ENCODE measurements around the gene STT3B. TPM values are rescaled to one million over a fixed set of nuclear protein-coding genes. Genes with fewer than 3 reads are reported as not detected.

Gene STT3B
- total RNA-seq, 4 donors from 2014 or later: 69.5 to 97.0 (median 78.4) TPM

- H3K27ac ChIP-seq: no peak overlapping the region
- no peak for TF ChIP-seq EP300 (IDR thresholded peaks at IDR 0.05)
- TF ChIP-seq POLR2A (IDR thresholded peaks at IDR 0.05): no peak
- TF ChIP-seq POLR2AphosphoS5 (IDR thresholded peaks at IDR 0.05): no peak
- TF ChIP-seq CTCF (IDR thresholded peaks at IDR 0.05): no peak
- 46% methylated on average over 4 of the region's 4 CpGs for WGBS
- H3K27me3 ChIP-seq: no peaks in the 10 kb centered on the region
- H3K4me3 ChIP-seq: peak overlapping the region; percentile 97
- H3K9me3 ChIP-seq: no peaks in the 10 kb centered on the region
- H3K36me3 ChIP-seq: no peaks in the 10 kb centered on the region
- H3K4me1 ChIP-seq: peaks cover 25% of the 10 kb centered on the region
- no peak for DNase-seq (ENCODE audit: low spot score in 2 of 2)
Observed at GRCh38 chr3:31530960-31531335, 1.8 kb upstream of the STT3B start.

GRCh38 chr3:31531452-31531991 is 1.2 kb upstream of the STT3B start:
- 2% methylated on average over 29 of the region's 31 CpGs for WGBS
- Histone ChIP-seq H3K4me1 (peaks cover 31% of the 10 kb centered on the region), H3K9me3 (no peaks in the 10 kb centered on the region), H3K27me3 (no peaks in the 10 kb centered on the region), H3K36me3 (no peaks in the 10 kb centered on the region), H3K27ac (peak overlapping the region; percentile 97), H3K4me3 (peak overlapping the region; percentile 97)
- no peak for TF ChIP-seq CTCF (IDR thresholded peaks at IDR 0.05)
- no peak for TF ChIP-seq POLR2A (IDR thresholded peaks at IDR 0.05)
- TF ChIP-seq POLR2AphosphoS5 (IDR thresholded peaks at IDR 0.05): no peak
- no peak for DNase-seq (ENCODE audit: low spot score in 2 of 2)

- Histone ChIP-seq H3K9me3 (no peaks in the 10 kb centered on the region), H3K4me1 (peaks cover 36% of the 10 kb centered on the region), H3K4me3 (peak overlapping the region; percentile 97), H3K27ac (peak overlapping the region; percentile 97), H3K27me3 (no peaks in the 10 kb centered on the region), H3K36me3 (no peaks in the 10 kb centered on the region)
- peak; percentile 99 for DNase-seq (ENCODE audit: low spot score in 2 of 2)
- 0% methylated on average over 1 of the region's 73 CpGs for WGBS
- peak in 1 of 2 donors; percentile 21 for TF ChIP-seq CTCF (IDR thresholded peaks at IDR 0.05)
- TF ChIP-seq POLR2A (IDR thresholded peaks at IDR 0.05): peak in 1 of 2 donors; percentile 73
- TF ChIP-seq POLR2AphosphoS5 (IDR thresholded peaks at IDR 0.05): peak; percentile 70 to 92 (median 89)
- no peak for TF ChIP-seq EP300 (IDR thresholded peaks at IDR 0.05)
Observed at GRCh38 chr3:31531992-31532586, 636 bp upstream of the STT3B start.

- Histone ChIP-seq H3K4me1 (peaks cover 43% of the 10 kb centered on the region), H3K4me3 (peak overlapping the region; percentile 97), H3K27ac (peak overlapping the region; percentile 97), H3K9me3 (no peaks in the 10 kb centered on the region), H3K36me3 (no peaks in the 10 kb centered on the region), H3K27me3 (no peaks in the 10 kb centered on the region)
- peak; percentile 80 to 85 for DNase-seq (ENCODE audit: low spot score in 2 of 2)
- WGBS: 0% methylated on average over 25 of the region's 81 CpGs
- peak in 1 of 3 donors; percentile 4 for TF ChIP-seq POLR2AphosphoS5 (IDR thresholded peaks at IDR 0.05)
- no peak for TF ChIP-seq CTCF (IDR thresholded peaks at IDR 0.05)
Observed at GRCh38 chr3:31533169-31534064, 692 bp downstream of the STT3B start.

GRCh38 chr3:31534065-31534425 is 1.3 kb downstream of the STT3B start:
- 10% methylated on average over 5 of the region's 5 CpGs for WGBS
- DNase-seq (ENCODE audit: low spot score in 2 of 2): no peak
- H3K27ac ChIP-seq: peak overlapping the region; percentile 97
- no peak for TF ChIP-seq EP300 (IDR thresholded peaks at IDR 0.05)
- no peak for TF ChIP-seq POLR2AphosphoS5 (IDR thresholded peaks at IDR 0.05)
- no peak for TF ChIP-seq POLR2A (IDR thresholded peaks at IDR 0.05)
- peaks cover 49% of the 10 kb centered on the region for H3K4me1 ChIP-seq
- no peaks in the 10 kb centered on the region for H3K9me3 ChIP-seq
- H3K36me3 ChIP-seq: no peaks in the 10 kb centered on the region
- H3K4me3 ChIP-seq: peak overlapping the region; percentile 97
- H3K27me3 ChIP-seq: no peaks in the 10 kb centered on the region

Data from suprapubic skin (tissue), 4 donors.